ENCODE results near the gene LRRC17. TPM values are rescaled to one million over a fixed set of nuclear protein-coding genes. Genes with fewer than 3 reads are reported as not detected.
A peak's percentile ranks its signal among the peaks of the same experiment; 100 is the strongest.

The LRRC17 gene
- total RNA-seq, 4 donors from 2014 or later: 3.0 to 4.1 (median 3.2) TPM

GRCh38 chr7:102925976-102926782 is 13.4 kb downstream of the LRRC17 start:
- TF ChIP-seq POLR2A (IDR thresholded peaks at IDR 0.05) (no peak), CTCF (IDR thresholded peaks at IDR 0.05) (no peak)
- H3K9me3 ChIP-seq: no peaks in the 10 kb centered on the region
- WGBS, 2 donors: 69 to 80% methylated on average over 5 of the region's 5 CpGs
- H3K27me3 ChIP-seq: no peaks in the 10 kb centered on the region
- no peaks in the 10 kb centered on the region for H3K4me1 ChIP-seq
- intact Hi-C loops (cut with DNase I): no loop called here
- no peak for DNase-seq
- H3K27ac ChIP-seq: no peak overlapping the region
- H3K4me3 ChIP-seq (replicated peaks in 1 of 3): no peak overlapping the region
- no peaks in the 10 kb centered on the region for H3K36me3 ChIP-seq

- TF ChIP-seq CTCF (IDR thresholded peaks at IDR 0.05): no peak
- TF ChIP-seq POLR2A (IDR thresholded peaks at IDR 0.05): no peak
- intact Hi-C loops (cut with DNase I): no loop called here
- Histone ChIP-seq H3K36me3 (no peaks in the 10 kb centered on the region), H3K4me3 (replicated peaks in 1 of 3) (no peak overlapping the region), H3K27ac (no peak overlapping the region), H3K27me3 (no peaks in the 10 kb centered on the region), H3K9me3 (no peaks in the 10 kb centered on the region), H3K4me1 (no peaks in the 10 kb centered on the region)
- DNase-seq: no peak
These were observed 14.0 kb downstream of the LRRC17 start for GRCh38 chr7:102926783-102927140.

- Histone ChIP-seq H3K4me1 (no peaks in the 10 kb centered on the region), H3K36me3 (no peaks in the 10 kb centered on the region), H3K27me3 (no peaks in the 10 kb centered on the region), H3K4me3 (replicated peaks in 1 of 3) (no peak overlapping the region), H3K27ac (no peak overlapping the region), H3K9me3 (no peaks in the 10 kb centered on the region)
- 52 to 53% methylated on average over 2 of the region's 2 CpGs for WGBS, 2 donors
- TF ChIP-seq CTCF (IDR thresholded peaks at IDR 0.05) (no peak), POLR2A (IDR thresholded peaks at IDR 0.05) (no peak)
- intact Hi-C loops (cut with DNase I): no loop called here
- DNase-seq: no peak
These were observed 14.6 kb downstream of the LRRC17 start for GRCh38 chr7:102927312-102927933.

- Histone ChIP-seq H3K9me3 (no peaks in the 10 kb centered on the region), H3K4me3 (replicated peaks in 1 of 3) (no peak overlapping the region), H3K4me1 (no peaks in the 10 kb centered on the region), H3K27me3 (no peaks in the 10 kb centered on the region), H3K27ac (no peak overlapping the region), H3K36me3 (no peaks in the 10 kb centered on the region)
- TF ChIP-seq CTCF (IDR thresholded peaks at IDR 0.05): no peak
- TF ChIP-seq POLR2A (IDR thresholded peaks at IDR 0.05): no peak
- DNase-seq: no peak
- intact Hi-C loops (cut with DNase I): no loop called here
- 89 to 92% methylated on average over 1 of the region's 1 CpG for WGBS, 2 donors
These were observed 19.0 kb downstream of the LRRC17 start for GRCh38 chr7:102931757-102932156.

DNA sequence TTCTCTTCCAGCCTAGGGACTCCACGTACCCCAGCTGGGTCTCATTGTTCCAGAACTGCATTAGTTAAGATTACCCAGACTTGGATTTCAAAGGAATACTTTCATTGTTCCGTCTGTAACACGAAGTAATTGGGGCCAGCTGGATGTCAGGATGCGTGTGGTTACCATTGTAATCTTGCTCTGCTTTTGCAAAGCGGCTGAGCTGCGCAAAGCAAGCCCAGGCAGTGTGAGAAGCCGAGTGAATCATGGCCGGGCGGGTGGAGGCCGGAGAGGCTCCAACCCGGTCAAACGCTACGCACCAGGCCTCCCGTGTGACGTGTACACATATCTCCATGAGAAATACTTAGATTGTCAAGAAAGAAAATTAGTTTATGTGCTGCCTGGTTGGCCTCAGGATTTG is 21.0 kb downstream of the LRRC17 start:
- 84% methylated on average over 15 of the region's 15 CpGs for WGBS, 2 donors
- intact Hi-C loops (cut with DNase I): no loop called here
- no peaks in the 10 kb centered on the region for H3K9me3 ChIP-seq
- H3K36me3 ChIP-seq: no peaks in the 10 kb centered on the region
- no peaks in the 10 kb centered on the region for H3K4me1 ChIP-seq
- peak; percentile 7 to 15 for DNase-seq
- TF ChIP-seq CTCF (IDR thresholded peaks at IDR 0.05) (no peak), POLR2A (IDR thresholded peaks at IDR 0.05) (no peak)
- H3K27ac ChIP-seq: peak overlapping the region in 1 of 3 donors; percentile 12
- no peaks in the 10 kb centered on the region for H3K27me3 ChIP-seq
- no peak overlapping the region for H3K4me3 ChIP-seq (replicated peaks in 1 of 3)
